ENCODE data around the gene CXorf65.

The CXorf65 gene

DNA sequence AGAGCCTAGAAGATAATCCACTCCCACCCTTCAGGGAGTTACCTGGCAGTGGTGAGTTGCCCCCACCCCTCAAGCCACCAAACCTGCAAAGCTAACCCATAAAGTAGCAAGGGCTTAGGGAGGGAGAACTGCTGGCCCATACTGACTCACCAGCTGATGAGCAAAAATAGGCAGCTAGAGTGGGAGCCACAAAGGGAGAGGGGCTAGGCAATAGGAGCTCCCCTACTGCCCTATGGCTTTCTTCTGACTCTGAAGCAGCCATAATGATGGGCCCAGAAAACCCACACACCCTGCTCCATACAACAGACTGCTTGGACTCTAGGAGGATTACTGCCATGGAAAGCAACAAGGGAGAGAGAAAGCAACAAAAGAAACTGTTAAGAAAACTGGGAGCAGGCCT, 46.4 kb downstream of the CXorf65 start:
- no peak for DNase-seq

DNA sequence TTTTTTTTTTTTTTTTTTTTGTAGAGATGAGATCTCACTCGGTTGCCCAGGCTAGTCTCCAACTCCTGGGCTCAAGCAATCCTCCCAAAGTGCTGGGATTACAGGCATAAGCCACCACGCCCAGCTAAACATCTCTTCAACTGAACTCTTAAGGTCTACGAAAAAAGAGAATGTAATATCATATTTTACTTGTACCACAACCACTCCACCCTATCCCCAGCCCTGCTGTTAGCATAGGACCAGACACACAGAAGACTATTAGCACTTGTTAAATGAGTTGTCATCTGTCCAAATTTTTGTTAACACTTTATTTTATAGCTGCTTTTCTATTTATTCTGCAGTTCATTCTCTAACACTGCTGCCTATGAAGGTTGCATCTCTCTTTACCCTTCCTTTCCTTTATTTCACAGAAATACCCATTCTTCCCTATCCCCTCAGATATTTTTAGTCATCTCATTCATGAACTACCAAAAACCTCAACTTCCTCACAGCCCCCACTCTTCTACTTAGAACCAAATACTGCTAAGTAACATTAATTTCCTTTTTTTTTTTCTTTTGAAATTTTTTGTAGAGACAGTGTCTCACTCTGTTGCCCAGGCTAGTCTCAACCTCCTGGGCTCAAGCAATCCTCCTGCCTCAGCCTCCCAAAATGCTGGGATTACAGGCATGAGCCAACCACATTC, 48.6 kb downstream of the CXorf65 start:
- DNase-seq: no peak

DNA sequence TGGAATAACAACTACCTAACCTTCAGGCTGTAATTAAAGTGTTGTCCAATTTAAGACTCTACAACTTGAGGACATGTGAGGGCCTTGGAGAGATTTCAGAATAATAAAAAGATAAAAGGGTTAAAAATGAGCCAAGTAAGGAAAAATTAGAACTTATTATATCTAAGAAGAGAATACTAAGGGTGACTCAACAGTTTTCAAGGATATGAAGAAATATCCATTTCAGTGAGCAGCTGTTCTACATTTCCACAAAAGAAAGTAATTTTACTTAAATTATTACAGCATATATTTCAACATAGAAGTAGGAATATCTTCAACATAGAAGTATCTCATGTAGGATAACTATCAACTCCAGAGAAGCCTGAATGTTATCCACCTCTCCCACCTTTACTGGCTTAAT, 49.7 kb downstream of the CXorf65 start:
- DNase-seq: no peak

All from retina (tissue), 1 donor.